Urinary bladder (tissue), 4 donors: Measurements from ENCODE around the gene MEAF6. TPM values are rescaled to one million over a fixed set of nuclear protein-coding genes. Genes with fewer than 3 reads are reported as not detected.
"Not testable (repeated sequence)": the region's sequence is repeated elsewhere in the genome, so short reads cannot be mapped to it uniquely, and the experiment has no call there.

ENCODE experiments used
- DNase-seq: peaks from one replicate; pipeline ENCODE4 v3.0.0-alpha.2; 2015; ENCODE audit errors: extremely low spot score
- H3K27ac ChIP-seq: one replicate; pipeline ENCODE4 v1.5.1; 2013; ENCODE audit warnings: low read depth, mild to moderate bottlenecking, moderate library complexity
- H3K36me3 ChIP-seq: one replicate; pipeline ENCODE4 v1.6.1; 2013; ENCODE audit warnings: mild to moderate bottlenecking, moderate library complexity; ENCODE audit not compliant: insufficient read depth
- H3K4me1 ChIP-seq: one replicate; pipeline ENCODE4 v1.6.1; 2013; ENCODE audit warnings: mild to moderate bottlenecking, moderate library complexity; ENCODE audit not compliant: insufficient read depth
- H3K4me3 ChIP-seq: one replicate; pipeline ENCODE4 v1.5.1; 2013; ENCODE audit warnings: low read depth, low read length
- WGBS: extraction: QIAGEN DNeasy Blood & Tissue Kit; methylation state at CpG from one replicate; pipeline ENCODE4 v1.1.7; 2013; 5-methylcytosine and 5-hydroxymethylcytosine counted together
- polyA plus RNA-seq: library from polyadenylated mRNA; stranded (reverse); fragments of 200-250 nt; gene quantifications from one replicate; pipeline ENCODE4 v1.2.3, GENCODE V29; 2013
- total RNA-seq: library from RNA; depleted of rRNA; stranded (reverse); fragments of >200 nt; gene quantifications from one replicate; pipeline ENCODE4 v1.2.3, GENCODE V29; 2014
- donor health status: healthy with polysubstance abuse.
- donor health status: healthy.

The MEAF6 gene
- 62.5 TPM for total RNA-seq
- 65.5 TPM for polyA plus RNA-seq

GRCh38 chr1:37514350-37515184 is at the start of gene MEAF6:
MEAF6 (minus strand) TSS chr1:37514766; CDS start chr1:37514746, 20 bp downstream.
- DNase-seq: peak; percentile 37

GRCh38 chr1:37562984-37563383 is 48.4 kb upstream of the MEAF6 start:
- 93% methylated on average over 1 of the region's 1 CpG for WGBS
- no peak overlapping the region for H3K27ac ChIP-seq
- H3K36me3 ChIP-seq: peaks cover 4% of the 10 kb centered on the region
- H3K4me3 ChIP-seq: no peak overlapping the region
- H3K4me1 ChIP-seq: no peaks in the 10 kb centered on the region
- DNase-seq: no peak

More at GRCh38 chr1:37514350-37515184, at the start of gene MEAF6:
- WGBS: under 1% methylated on average over 100 of the region's 100 CpGs
- Histone ChIP-seq H3K36me3 (peaks cover 2% of the 10 kb centered on the region), H3K4me3 (peak within 1 kb of the TSS; percentile 97), H3K27ac (peak within 1 kb of the TSS; percentile 95), H3K4me1 (no peaks in the 10 kb centered on the region)

- 90% methylated on average over 21 of the region's 21 CpGs for WGBS
- DNase-seq: no peak
- Histone ChIP-seq H3K27ac (no peak overlapping the region), H3K4me3 (no peak overlapping the region), H3K36me3 (peaks cover 4% of the 10 kb centered on the region), H3K4me1 (no peaks in the 10 kb centered on the region)
Measured at GRCh38 chr1:37561133-37562132, 46.9 kb upstream of the MEAF6 start.

- Histone ChIP-seq H3K4me3 (no peak overlapping the region), H3K4me1 (no peaks in the 10 kb centered on the region), H3K36me3 (no peaks in the 10 kb centered on the region), H3K27ac (no peak overlapping the region)
- WGBS: 53% methylated on average over 10 of the region's 10 CpGs
- no peak for DNase-seq
Measured at GRCh38 chr1:37560401-37561132, 46.0 kb upstream of the MEAF6 start.

GRCh38 chr1:37559957-37560379 is 45.4 kb upstream of the MEAF6 start:
- DNase-seq, H3K4me1 ChIP-seq, H3K36me3 ChIP-seq, H3K4me3 ChIP-seq, H3K27ac ChIP-seq: not testable (repeated sequence)
- WGBS: 61% methylated on average over 12 of the region's 12 CpGs

- H3K4me3 ChIP-seq: no peak overlapping the region
- no peak for DNase-seq
- H3K36me3 ChIP-seq: no peaks in the 10 kb centered on the region
- no peak overlapping the region for H3K27ac ChIP-seq
- 93% methylated on average over 7 of the region's 7 CpGs for WGBS
- no peaks in the 10 kb centered on the region for H3K4me1 ChIP-seq
Measured at GRCh38 chr1:37559080-37559479, 44.5 kb upstream of the MEAF6 start.

- no peaks in the 10 kb centered on the region for H3K4me1 ChIP-seq
- no peak overlapping the region for H3K27ac ChIP-seq
- DNase-seq: no peak
- WGBS: 84% methylated on average over 1 of the region's 1 CpG
- H3K4me3 ChIP-seq: no peak overlapping the region
- no peaks in the 10 kb centered on the region for H3K36me3 ChIP-seq
Measured at GRCh38 chr1:37558411-37558810, 43.8 kb upstream of the MEAF6 start.

GRCh38 chr1:37557402-37557801 is 42.8 kb upstream of the MEAF6 start:
- DNase-seq: no peak
- WGBS: 80% methylated on average over 3 of the region's 3 CpGs
- H3K36me3 ChIP-seq: no peaks in the 10 kb centered on the region
- no peak overlapping the region for H3K4me3 ChIP-seq
- H3K27ac ChIP-seq: no peak overlapping the region
- no peaks in the 10 kb centered on the region for H3K4me1 ChIP-seq

GRCh38 chr1:37556712-37557196 is 42.2 kb upstream of the MEAF6 start, which contains the start of gene DNALI1:
DNALI1 (plus strand) TSS chr1:37556940; CDS start chr1:37556995, 55 bp downstream.
- DNase-seq: peak; percentile 77
- Histone ChIP-seq H3K4me3 (peak within 1 kb of the TSS; percentile 5), H3K4me1 (no peaks in the 10 kb centered on the region), H3K27ac (no peak within 1 kb of the TSS), H3K36me3 (no peaks in the 10 kb centered on the region)
- 7% methylated on average over 31 of the region's 31 CpGs for WGBS

GRCh38 chr1:37553927-37554808 is 39.6 kb upstream of the MEAF6 start, which contains the start of gene SNIP1:
SNIP1 (minus strand) TSS chr1:37554293; CDS start chr1:37554229, 64 bp downstream.
- 13% methylated on average over 54 of the region's 54 CpGs for WGBS
- no peaks in the 10 kb centered on the region for H3K4me1 ChIP-seq
- DNase-seq: peak; percentile 90

GRCh38 chr1:37553598-37553926 is 39.0 kb upstream of the MEAF6 start:
- peak overlapping the region; percentile 91 for H3K4me3 ChIP-seq
- 4% methylated on average over 11 of the region's 11 CpGs for WGBS
- H3K4me1 ChIP-seq: no peaks in the 10 kb centered on the region
- H3K36me3 ChIP-seq: no peaks in the 10 kb centered on the region
- no peak overlapping the region for H3K27ac ChIP-seq
- no peak for DNase-seq

More at GRCh38 chr1:37553927-37554808, 39.6 kb upstream of the MEAF6 start, which contains the start of gene SNIP1:
- Histone ChIP-seq H3K27ac (peak within 1 kb of the TSS; percentile 91), H3K4me3 (peak within 1 kb of the TSS; percentile 91), H3K36me3 (no peaks in the 10 kb centered on the region)

GRCh38 chr1:37549341-37549740 is 34.8 kb upstream of the MEAF6 start:
- H3K36me3 ChIP-seq: peaks cover 3% of the 10 kb centered on the region
- H3K4me3 ChIP-seq: no peak overlapping the region
- no peak for DNase-seq
- 94% methylated on average over 6 of the region's 6 CpGs for WGBS
- no peak overlapping the region for H3K27ac ChIP-seq
- no peaks in the 10 kb centered on the region for H3K4me1 ChIP-seq
